Aorta (tissue), 5 donors: ENCODE measurements around the gene ZFP1. TPM values are rescaled to one million over a fixed set of nuclear protein-coding genes. Genes with fewer than 3 reads are reported as not detected.
"Not testable (repeated sequence)": the region's sequence is repeated elsewhere in the genome, so short reads cannot be mapped to it uniquely, and the experiment has no call there.

Experiments used
- ATAC-seq: fragments of 200-7000 bp; cut with Tn5 transposase; one replicate; pipeline ENCODE4 v1.9.1; 2022; ENCODE audit warnings: moderate library complexity; ENCODE audit not compliant: low FRiP score
- DNase-seq, 2 donors: peaks; one replicate each; pipeline ENCODE4 v3.0.0-alpha.2; 2020
- H3K27ac ChIP-seq, 2 donors: one replicate each; pipeline ENCODE4 v1.5.1; 2013; ENCODE audit warnings: low read length in 2 of 2, mild to moderate bottlenecking in 2 of 2, moderate library complexity in 2 of 2, control low read depth in 1 of 2, inconsistent platforms in 1 of 2, low read depth in 1 of 2
- H3K27me3 ChIP-seq, 2 donors: one replicate each; pipeline ENCODE4 v1.6.1; 2013; ENCODE audit warnings: control low read depth in 1 of 2, low read length in 1 of 2, mild to moderate bottlenecking in 1 of 2, moderate library complexity in 1 of 2; ENCODE audit not compliant: insufficient read depth in 2 of 2, control insufficient read depth in 1 of 2
- H3K36me3 ChIP-seq, 2 donors: one replicate each; pipeline ENCODE4 v1.6.1; 2013; ENCODE audit warnings: control low read depth in 1 of 2, low read length in 1 of 2, mild to moderate bottlenecking in 1 of 2; ENCODE audit not compliant: insufficient read depth in 2 of 2, control insufficient read depth in 1 of 2
- H3K4me1 ChIP-seq, 2 donors: one replicate each; pipeline ENCODE4 v1.6.1; 2013; ENCODE audit warnings: low read length in 2 of 2, control low read depth in 1 of 2, mild to moderate bottlenecking in 1 of 2, moderate library complexity in 1 of 2; ENCODE audit not compliant: insufficient read depth in 2 of 2, control insufficient read depth in 1 of 2
- H3K4me3 ChIP-seq, 2 donors: one replicate each; pipeline ENCODE4 v1.5.1; 2013; ENCODE audit warnings: low read length in 2 of 2, control low read depth in 1 of 2, mild to moderate bottlenecking in 1 of 2
- H3K9me3 ChIP-seq: one replicate; pipeline ENCODE4 v1.6.1; 2013; ENCODE audit warnings: mild to moderate bottlenecking, low read length; ENCODE audit not compliant: control insufficient read depth
- WGBS, 2 donors: extraction: QIAGEN DNeasy Blood & Tissue Kit; methylation state at CpG; one replicate each; pipeline ENCODE4 v1.1.7; 2013; 5-methylcytosine and 5-hydroxymethylcytosine counted together
- intact Hi-C, 2 donors: fragments of 100-400 bp; cut with DNase I; formaldehyde crosslinking; loops; one replicate each; pipeline versions ENCODE4 v1.14.2 to v1.15.0; 2022
- polyA plus RNA-seq, 2 donors: library from polyadenylated mRNA; stranded (reverse); fragments of 200-250 nt; gene quantifications; one replicate each; pipeline ENCODE4 v1.2.3, GENCODE V29; 2013
- total RNA-seq, 2 donors: library from RNA; stranded (reverse); fragmentation: NEBNext Ultra II Directional; extraction: Animal tissue kit (Norgen Biotek cat#: 25700); gene quantifications; one replicate each; pipeline ENCODE4 v1.2.1, GENCODE V29; 2021
- donor health status: healthy with polysubstance abuse.
- donor health status: Bipolar disorder and iron deficiency.
- donor health status: DM: no; HTN: no; CAD: no.
- donor health status: DM: no; HTN: no; CAD: no.
- donor health status: DM: yes; HTN: yes; CAD: no.

The ZFP1 gene
- total and polyA plus RNA-seq, 4 donors = 3.9 to 19.2 (median 9.7) TPM

GRCh38 chr16:75118943-75119539, 29.3 kb upstream of the ZFP1 start:
- 79 to 82% methylated on average over 6 of the region's 6 CpGs for WGBS, 2 donors
- intact Hi-C loops = no loop called here
- peaks cover 3% of the 10 kb centered on the region for H3K9me3 ChIP-seq
- H3K4me1 ChIP-seq = no peaks in the 10 kb centered on the region
- ATAC-seq (no peak), DNase-seq (no peak)
- no peaks in the 10 kb centered on the region for H3K27me3 ChIP-seq
- H3K27ac ChIP-seq = no peak overlapping the region
- no peak overlapping the region for H3K4me3 ChIP-seq
- H3K36me3 ChIP-seq = no peaks in the 10 kb centered on the region

- no peak overlapping the region for H3K4me3 ChIP-seq
- no peak for DNase-seq
- no peak overlapping the region for H3K27ac ChIP-seq
- H3K4me1 ChIP-seq = no peaks in the 10 kb centered on the region
- no peaks in the 10 kb centered on the region for H3K36me3 ChIP-seq
- WGBS, 2 donors = 78 to 85% methylated on average over 4 of the region's 4 CpGs
- no peak for ATAC-seq
- H3K27me3 ChIP-seq = no peaks in the 10 kb centered on the region
- intact Hi-C loops = no loop called here
- peaks cover 3% of the 10 kb centered on the region for H3K9me3 ChIP-seq
Observed at GRCh38 chr16:75120253-75120652, 28.1 kb upstream of the ZFP1 start.

GRCh38 chr16:75121949-75122568, 26.3 kb upstream of the ZFP1 start:
- Histone ChIP-seq H3K36me3 (no peaks in the 10 kb centered on the region), H3K4me1 (no peaks in the 10 kb centered on the region), H3K9me3 (peaks cover 3% of the 10 kb centered on the region), H3K27ac (no peak overlapping the region), H3K27me3 (no peaks in the 10 kb centered on the region), H3K4me3 (no peak overlapping the region)
- no peak for DNase-seq
- 95 to 98% methylated on average over 6 of the region's 6 CpGs for WGBS, 2 donors
- intact Hi-C loops = no loop called here
- ATAC-seq = no peak

GRCh38 chr16:75122609-75123008, 25.7 kb upstream of the ZFP1 start:
- no peak overlapping the region for H3K27ac ChIP-seq
- H3K4me3 ChIP-seq = no peak overlapping the region
- intact Hi-C loops = no loop called here
- ATAC-seq = no peak
- peaks cover 3% of the 10 kb centered on the region for H3K9me3 ChIP-seq
- H3K27me3 ChIP-seq = no peaks in the 10 kb centered on the region
- no peaks in the 10 kb centered on the region for H3K4me1 ChIP-seq
- WGBS, 2 donors = 79 to 89% methylated on average over 1 of the region's 1 CpG
- no peaks in the 10 kb centered on the region for H3K36me3 ChIP-seq
- DNase-seq = no peak

GRCh38 chr16:75127713-75128415, 20.5 kb upstream of the ZFP1 start:
- Histone ChIP-seq H3K27ac (no peak overlapping the region), H3K9me3 (no peaks in the 10 kb centered on the region), H3K36me3 (no peaks in the 10 kb centered on the region), H3K4me3 (no peak overlapping the region), H3K27me3 (no peaks in the 10 kb centered on the region), H3K4me1 (no peaks in the 10 kb centered on the region)
- DNase-seq (no peak), ATAC-seq (no peak)
- WGBS, 2 donors = 7 to 11% methylated on average over 4 of the region's 4 CpGs
- intact Hi-C loops = no loop called here

- intact Hi-C loops, DNase-seq, H3K36me3 ChIP-seq, H3K27me3 ChIP-seq, H3K27ac ChIP-seq, ATAC-seq, H3K4me1 ChIP-seq, H3K4me3 ChIP-seq, H3K9me3 ChIP-seq: not testable (repeated sequence)
- 87 to 92% methylated on average over 5 of the region's 5 CpGs for WGBS, 2 donors
Observed at GRCh38 chr16:75129421-75130149, 18.7 kb upstream of the ZFP1 start.

GRCh38 chr16:75130150-75130771, 18.1 kb upstream of the ZFP1 start:
- Histone ChIP-seq H3K36me3 (no peaks in the 10 kb centered on the region), H3K27ac (no peak overlapping the region), H3K4me1 (no peaks in the 10 kb centered on the region), H3K9me3 (no peaks in the 10 kb centered on the region), H3K27me3 (no peaks in the 10 kb centered on the region), H3K4me3 (no peak overlapping the region)
- no peak for DNase-seq
- intact Hi-C loops = no loop called here
- ATAC-seq = no peak
- WGBS, 2 donors = 90 to 92% methylated on average over 9 of the region's 9 CpGs

- intact Hi-C loops = no loop called here
- ATAC-seq (no peak), DNase-seq (no peak)
- H3K4me3 ChIP-seq = no peak overlapping the region
- H3K27me3 ChIP-seq = no peaks in the 10 kb centered on the region
- H3K4me1 ChIP-seq = no peaks in the 10 kb centered on the region
- 66 to 76% methylated on average over 7 of the region's 7 CpGs for WGBS, 2 donors
- no peak overlapping the region for H3K27ac ChIP-seq
- no peaks in the 10 kb centered on the region for H3K36me3 ChIP-seq
- no peaks in the 10 kb centered on the region for H3K9me3 ChIP-seq
Observed at GRCh38 chr16:75131081-75131480, 17.2 kb upstream of the ZFP1 start.
